HepG2 (cell line): ENCODE data around the gene MRPL42. TPM values are rescaled to one million over a fixed set of nuclear protein-coding genes. Genes with fewer than 3 reads are reported as not detected.

Experiments used
- GABPB1 ChIP-seq: IDR thresholded peaks from 2 replicates; pipeline ENCODE4 v1.6.1; 2016; ENCODE audit warnings: mild to moderate bottlenecking, missing genetic modification reagents, moderate library complexity, missing compliant biosample characterization
- GMEB1 ChIP-seq: sonication (generic); formaldehyde crosslinking; IDR thresholded peaks from 2 replicates; pipeline ENCODE4 v1.5.1; 2020; ENCODE audit warnings: missing genetic modification reagents, mild to moderate bottlenecking, borderline replicate concordance
- HNF1B ChIP-seq: sonication (generic); formaldehyde crosslinking; IDR thresholded peaks from 2 replicates; pipeline ENCODE4 v1.5.1; 2020; ENCODE audit warnings: mild to moderate bottlenecking, moderate library complexity, missing genetic modification reagents
- HOMEZ ChIP-seq: IDR thresholded peaks from 2 replicates; pipeline ENCODE4 v1.6.1; 2016; ENCODE audit warnings: low read depth
- IKZF5 ChIP-seq: IDR thresholded peaks from 2 replicates; pipeline ENCODE4 v1.6.1; 2018; ENCODE audit warnings: missing genetic modification reagents, mild to moderate bottlenecking, missing compliant biosample characterization
- JUN ChIP-seq: sonication (generic); formaldehyde crosslinking; IDR thresholded peaks from 2 replicates; pipeline ENCODE4 v1.4.0; 2020; ENCODE audit warnings: mild to moderate bottlenecking, missing genetic modification reagents
- KLF6 ChIP-seq: IDR thresholded peaks from 2 replicates; pipeline ENCODE4 v1.8.0; 2016; ENCODE audit warnings: missing biosample characterization, missing genetic modification reagents
- MIXL1 ChIP-seq: IDR thresholded peaks from 2 replicates; pipeline ENCODE4 v1.6.1; 2016
- NCOA1 ChIP-seq: sonication (generic); formaldehyde crosslinking; IDR thresholded peaks from 2 replicates; pipeline ENCODE4 v1.9.0; 2021; ENCODE audit warnings: missing genetic modification reagents
- PHF21A ChIP-seq: sonication (generic); formaldehyde crosslinking; IDR thresholded peaks from 2 replicates; pipeline ENCODE4 v1.5.0; 2020; ENCODE audit warnings: mild to moderate bottlenecking, missing genetic modification reagents
- RBM39 ChIP-seq: fragments of 200-400 bp; formaldehyde crosslinking; IDR thresholded peaks from one replicate; pipeline ENCODE4 v1.6.1; 2018; ENCODE audit warnings: antibody characterized with exemption, mild to moderate bottlenecking, low read depth, low read length; ENCODE audit not compliant: poor library complexity, severe bottlenecking
- SKIL ChIP-seq: sonication (generic); formaldehyde crosslinking; IDR thresholded peaks from 2 replicates; pipeline ENCODE4 v1.8.0; 2022; ENCODE audit warnings: missing genetic modification reagents, mild to moderate bottlenecking, moderate library complexity, borderline replicate concordance
- SNAPC2 ChIP-seq: sonication (generic); formaldehyde crosslinking; IDR thresholded peaks from 2 replicates; pipeline ENCODE4 v1.8.1; 2022; ENCODE audit warnings: mild to moderate bottlenecking, missing genetic modification reagents
- STAT5B ChIP-seq: sonication (generic); formaldehyde crosslinking; IDR thresholded peaks from 2 replicates; pipeline ENCODE4 v1.4.0; 2020; ENCODE audit warnings: missing genetic modification reagents
- ZBTB3 ChIP-seq: sonication (generic); formaldehyde crosslinking; IDR thresholded peaks from 2 replicates; pipeline ENCODE4 v1.4.0; 2020; ENCODE audit warnings: low read depth, mild to moderate bottlenecking, moderate library complexity, missing genetic modification reagents, borderline replicate concordance
- ZNF264 ChIP-seq: sonication (generic); formaldehyde crosslinking; IDR thresholded peaks from 2 replicates; pipeline ENCODE4 v1.4.0; 2020; ENCODE audit warnings: missing genetic modification reagents
- ZNF503 ChIP-seq: sonication (generic); formaldehyde crosslinking; IDR thresholded peaks from 2 replicates; pipeline ENCODE4 v1.4.0; 2020; ENCODE audit warnings: missing genetic modification reagents
- ZNF547 ChIP-seq: sonication (generic); formaldehyde crosslinking; IDR thresholded peaks from 2 replicates; pipeline ENCODE4 v1.5.1; 2020; ENCODE audit warnings: mild to moderate bottlenecking, missing genetic modification reagents
- ZNF746 ChIP-seq: sonication (generic); formaldehyde crosslinking; IDR thresholded peaks from 2 replicates; pipeline ENCODE4 v1.8.0; 2022; ENCODE audit warnings: mild to moderate bottlenecking, missing genetic modification reagents
- polyA plus RNA-seq, 8 experiments: library from polyadenylated mRNA; depleted of rRNA in 3 of 8; stranded (reverse) in 7 of 8; unstranded in 1 of 8; fragments of >200 nt; fragmentation: Illumina TruSeq in 4 of 8; extraction: Trizol in 4 of 8; gene quantifications; 2 replicates each; pipeline versions ENCODE4 v1.2.1 to v1.2.3, GENCODE V29; 2011 to 2016; ENCODE audit warnings: low read depth in 4 of 8, missing spikeins in 1 of 8, mixed read lengths in 1 of 8; ENCODE audit not compliant: insufficient read depth in 1 of 8
- total RNA-seq, 5 experiments: library from RNA; depleted of rRNA; stranded (reverse); fragments of >200 nt; fragmentation: Illumina TruSeq; extraction: Trizol; gene quantifications; 2 replicates each; pipeline ENCODE4 v1.2.3, GENCODE V29; 2016; ENCODE audit warnings: low read depth in 1 of 5

The MRPL42 gene
- total and polyA plus RNA-seq, 2 of the 13 experiments (the other 11 are each of a cell fraction or from before 2014, with no cell fraction given), result 93.3 to 148 TPM

- peak; percentile 89 for TF ChIP-seq PHF21A (CRISPR knock-in tag)
- peak; percentile 92 for TF ChIP-seq HNF1B (CRISPR knock-in tag)
- TF ChIP-seq ZNF746 (CRISPR knock-in tag), result 0 out of 2 replicates have a peak, but pooled peaks have one; percentile 22
- TF ChIP-seq NCOA1, result no peak
- TF ChIP-seq SNAPC2 (CRISPR knock-in tag), result 0 out of 2 replicates have a peak, but pooled peaks have one; percentile 48
- 0 out of 2 replicates have a peak, but pooled peaks have one; percentile 43 for TF ChIP-seq GMEB1 (CRISPR knock-in tag)
- TF ChIP-seq ZNF503, result peak; percentile 91
- TF ChIP-seq SKIL (CRISPR knock-in tag), result peak; percentile 82
- no peak for TF ChIP-seq ZBTB3 (CRISPR knock-in tag)
- TF ChIP-seq MIXL1 (CRISPR knock-in tag), result peak; percentile 70
- TF ChIP-seq KLF6, result 0 out of 2 replicates have a peak, but pooled peaks have one; percentile 34
- peak; percentile 96 for TF ChIP-seq IKZF5 (CRISPR knock-in tag)
- TF ChIP-seq GABPB1 (CRISPR knock-in tag), result peak; percentile 47; the same call in 1 of the 2 replicates
- no peak for TF ChIP-seq STAT5B (CRISPR knock-in tag)
- peak; percentile 89 for TF ChIP-seq JUN (CRISPR knock-in tag)
- no peak for TF ChIP-seq ZNF547 (CRISPR knock-in tag)
- peak; percentile 87 for TF ChIP-seq ZNF264 (CRISPR knock-in tag)
- TF ChIP-seq HOMEZ, result peak; percentile 90; the same call in 1 of the 2 replicates
- TF ChIP-seq RBM39, result no peak
Measured at GRCh38 chr12:93563807-93564538, 96.7 kb downstream of the MRPL42 start (continued).
